Ovary (tissue), 3 donors: ENCODE measurements around the gene OAS2.

Experiments
- EP300 ChIP-seq: sonication (generic); formaldehyde crosslinking; IDR thresholded peaks from one replicate; pipeline ENCODE4 v1.6.1; 2017; ENCODE audit warnings: antibody characterized with exemption
- POLR2A ChIP-seq: fragments of 450-650 bp; IDR thresholded peaks from one replicate; pipeline ENCODE4 v1.6.1; 2017; ENCODE audit warnings: antibody characterized with exemption, mild to moderate bottlenecking, moderate library complexity
- TF ChIP-seq, protein P1 (sequence below), 3 donors: fragments of 450-650 bp in 2 of 3; fragments of 200-600 bp in 1 of 3; IDR thresholded peaks; one replicate each; pipeline versions ENCODE4 v1.5.1 to v1.8.0; 2016 to 2022; ENCODE audit warnings: antibody characterized with exemption in 3 of 3, mild to moderate bottlenecking in 1 of 3
- donor health status: DM: no; HTN: no; CAD: no.

DNA sequence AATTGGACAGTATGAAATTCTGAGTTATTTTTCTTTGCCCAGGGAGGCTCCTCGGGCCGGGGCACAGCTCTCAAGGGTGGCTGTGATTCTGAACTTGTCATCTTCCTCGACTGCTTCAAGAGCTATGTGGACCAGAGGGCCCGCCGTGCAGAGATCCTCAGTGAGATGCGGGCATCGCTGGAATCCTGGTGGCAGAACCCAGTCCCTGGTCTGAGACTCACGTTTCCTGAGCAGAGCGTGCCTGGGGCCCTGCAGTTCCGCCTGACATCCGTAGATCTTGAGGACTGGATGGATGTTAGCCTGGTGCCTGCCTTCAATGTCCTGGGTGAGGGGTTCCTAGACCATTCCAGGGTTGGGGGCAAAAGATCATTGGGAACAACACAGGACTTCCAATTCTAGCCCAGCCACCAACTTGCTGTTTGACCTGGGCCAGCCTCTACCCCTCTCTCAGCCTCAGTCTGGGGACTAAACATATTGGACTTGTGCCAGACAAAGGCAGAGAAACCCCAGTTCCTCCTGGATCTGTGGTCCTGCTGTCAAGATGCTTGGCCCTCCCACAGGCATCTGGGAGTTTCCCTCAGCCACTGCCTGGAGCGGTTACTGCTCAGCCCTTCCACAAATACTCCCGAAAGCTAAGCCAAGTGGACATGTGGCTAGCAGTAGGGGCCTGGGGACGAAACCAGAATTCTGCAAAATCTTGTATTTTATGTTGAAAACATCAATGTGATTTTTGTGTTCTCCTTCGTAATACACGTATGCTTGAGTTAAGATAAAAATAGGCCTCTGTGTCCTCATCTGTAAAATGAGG lies 36.6 kb upstream of the OAS2 start:
- TF ChIP-seq, protein P1, sequence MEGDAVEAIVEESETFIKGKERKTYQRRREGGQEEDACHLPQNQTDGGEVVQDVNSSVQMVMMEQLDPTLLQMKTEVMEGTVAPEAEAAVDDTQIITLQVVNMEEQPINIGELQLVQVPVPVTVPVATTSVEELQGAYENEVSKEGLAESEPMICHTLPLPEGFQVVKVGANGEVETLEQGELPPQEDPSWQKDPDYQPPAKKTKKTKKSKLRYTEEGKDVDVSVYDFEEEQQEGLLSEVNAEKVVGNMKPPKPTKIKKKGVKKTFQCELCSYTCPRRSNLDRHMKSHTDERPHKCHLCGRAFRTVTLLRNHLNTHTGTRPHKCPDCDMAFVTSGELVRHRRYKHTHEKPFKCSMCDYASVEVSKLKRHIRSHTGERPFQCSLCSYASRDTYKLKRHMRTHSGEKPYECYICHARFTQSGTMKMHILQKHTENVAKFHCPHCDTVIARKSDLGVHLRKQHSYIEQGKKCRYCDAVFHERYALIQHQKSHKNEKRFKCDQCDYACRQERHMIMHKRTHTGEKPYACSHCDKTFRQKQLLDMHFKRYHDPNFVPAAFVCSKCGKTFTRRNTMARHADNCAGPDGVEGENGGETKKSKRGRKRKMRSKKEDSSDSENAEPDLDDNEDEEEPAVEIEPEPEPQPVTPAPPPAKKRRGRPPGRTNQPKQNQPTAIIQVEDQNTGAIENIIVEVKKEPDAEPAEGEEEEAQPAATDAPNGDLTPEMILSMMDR (IDR thresholded peaks at IDR 0.05), result no peak
- TF ChIP-seq POLR2A, result no peak
- no peak for TF ChIP-seq EP300
